ENCODE data around the gene THSD7A. TPM values are rescaled to one million over a fixed set of nuclear protein-coding genes. Genes with fewer than 3 reads are reported as not detected.

The THSD7A gene
- total RNA-seq, 1 experiment from 2014 or later: 0.68 TPM

- no peak for TF ChIP-seq ZNF396 (CRISPR knock-in tag; IDR thresholded peaks at IDR 0.05; ENCODE audit: borderline replicate concordance)
Measured at GRCh38 chr7:11327633-11328032, 504.4 kb downstream of the THSD7A start (continued).
